IPS-18a (cell line): ENCODE data around the gene FHIT.

ENCODE experiments used
- H3K27ac ChIP-seq: one replicate; pipeline ENCODE4 v1.5.1; 2013; ENCODE audit warnings: low read length
- H3K27me3 ChIP-seq: one replicate; pipeline ENCODE4 v1.6.1; 2013; ENCODE audit warnings: mild to moderate bottlenecking, low read length; ENCODE audit not compliant: control insufficient read depth, insufficient read depth
- H3K36me3 ChIP-seq: one replicate; pipeline ENCODE4 v1.6.1; 2013; ENCODE audit warnings: low read depth, low read length; ENCODE audit not compliant: control insufficient read depth
- H3K4me1 ChIP-seq: one replicate; pipeline ENCODE4 v1.6.1; 2013; ENCODE audit warnings: low read depth, low read length; ENCODE audit not compliant: control insufficient read depth
- H3K4me3 ChIP-seq: one replicate; pipeline ENCODE4 v1.5.1; 2013; ENCODE audit warnings: low read length
- H3K9ac ChIP-seq: one replicate; pipeline ENCODE4 v1.6.1; 2013; ENCODE audit warnings: mild to moderate bottlenecking, low read length, moderate library complexity
- H3K9me3 ChIP-seq: one replicate; pipeline ENCODE4 v1.6.1; 2013; ENCODE audit warnings: low read depth, low read length; ENCODE audit not compliant: control insufficient read depth

The FHIT gene

GRCh38 chr3:60774617-60775016 is 476.6 kb downstream of the FHIT start:
- Histone ChIP-seq H3K27me3 (no peaks in the 10 kb centered on the region), H3K9ac (no peak overlapping the region), H3K36me3 (no peaks in the 10 kb centered on the region), H3K9me3 (peaks cover 16% of the 10 kb centered on the region), H3K4me1 (peaks cover 34% of the 10 kb centered on the region), H3K4me3 (no peak overlapping the region), H3K27ac (no peak overlapping the region)

- Histone ChIP-seq H3K9ac (no peak overlapping the region), H3K36me3 (no peaks in the 10 kb centered on the region), H3K4me3 (peak overlapping the region; percentile 19), H3K9me3 (peaks cover 12% of the 10 kb centered on the region), H3K27me3 (no peaks in the 10 kb centered on the region), H3K4me1 (peaks cover 34% of the 10 kb centered on the region), H3K27ac (no peak overlapping the region)
These were observed 478.7 kb downstream of the FHIT start for GRCh38 chr3:60772584-60772983.

DNA sequence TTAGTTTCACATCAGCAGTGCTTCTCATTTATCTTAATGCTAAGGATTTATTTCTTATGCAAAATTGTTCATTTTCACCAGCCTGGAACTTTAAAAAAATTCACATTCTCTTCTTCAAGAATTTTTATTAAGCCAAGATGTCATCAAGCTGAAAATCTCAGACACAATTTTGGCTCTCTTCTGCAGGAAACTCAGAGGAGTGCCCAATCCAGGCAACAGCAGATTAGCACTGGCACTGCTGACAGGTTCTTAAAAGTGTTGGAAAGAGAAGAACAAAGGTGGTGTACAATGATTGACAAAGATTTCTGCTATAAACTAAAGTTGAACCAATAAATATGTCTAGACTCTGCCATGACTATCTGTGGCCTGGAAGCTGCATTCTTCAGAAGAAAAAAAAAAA is 479.5 kb downstream of the FHIT start:
- no peaks in the 10 kb centered on the region for H3K36me3 ChIP-seq
- no peak overlapping the region for H3K27ac ChIP-seq
- no peaks in the 10 kb centered on the region for H3K27me3 ChIP-seq
- H3K9me3 ChIP-seq, result peaks cover 12% of the 10 kb centered on the region
- H3K4me3 ChIP-seq, result no peak overlapping the region
- no peak overlapping the region for H3K9ac ChIP-seq
- peaks cover 34% of the 10 kb centered on the region for H3K4me1 ChIP-seq

DNA sequence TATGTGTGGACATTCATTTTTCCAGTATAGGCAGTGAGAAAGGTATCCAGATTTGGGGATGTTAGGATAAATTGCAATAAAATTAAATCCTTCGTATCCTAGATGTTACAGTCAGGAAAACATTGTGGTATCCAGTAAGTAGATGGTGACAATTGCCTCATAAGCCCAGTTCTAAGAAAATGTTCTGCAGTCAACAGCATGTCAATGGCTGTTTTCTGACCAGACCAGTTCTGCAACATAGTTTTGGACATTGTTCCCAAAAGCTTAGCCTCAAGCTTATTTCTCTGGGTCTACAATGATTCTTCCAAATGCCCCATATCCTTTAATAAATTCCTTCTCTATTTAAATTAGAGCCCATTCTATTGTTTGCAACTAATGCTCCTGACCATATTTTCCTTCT is 480.7 kb downstream of the FHIT start:
- H3K4me3 ChIP-seq, result no peak overlapping the region
- H3K4me1 ChIP-seq, result peaks cover 34% of the 10 kb centered on the region
- H3K9ac ChIP-seq, result no peak overlapping the region
- H3K27ac ChIP-seq, result no peak overlapping the region
- H3K36me3 ChIP-seq, result no peaks in the 10 kb centered on the region
- no peaks in the 10 kb centered on the region for H3K27me3 ChIP-seq
- H3K9me3 ChIP-seq, result peaks cover under 1% of the 10 kb centered on the region

DNA sequence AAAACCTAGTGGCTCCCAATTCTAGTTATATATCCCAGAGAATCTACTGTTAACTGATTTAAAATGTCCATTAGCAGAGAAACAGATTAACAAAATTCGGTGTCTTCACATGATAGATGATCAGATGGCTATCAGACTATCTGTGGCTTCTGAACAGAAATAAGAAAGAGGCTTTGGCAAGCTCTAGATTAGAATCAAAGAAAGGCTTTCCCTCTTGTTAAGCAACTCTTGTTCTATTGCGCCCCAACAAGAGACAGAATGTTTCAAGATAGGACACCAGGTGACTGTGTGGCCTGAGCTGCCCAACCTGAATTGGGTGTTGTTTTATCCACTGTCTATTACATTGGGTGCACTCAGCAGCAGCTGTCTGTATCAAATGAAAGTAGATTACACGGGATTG is 483.7 kb downstream of the FHIT start:
- no peak overlapping the region for H3K27ac ChIP-seq
- no peak overlapping the region for H3K4me3 ChIP-seq
- H3K27me3 ChIP-seq, result no peaks in the 10 kb centered on the region
- H3K36me3 ChIP-seq, result no peaks in the 10 kb centered on the region
- H3K4me1 ChIP-seq, result peaks cover 24% of the 10 kb centered on the region
- no peak overlapping the region for H3K9ac ChIP-seq
- H3K9me3 ChIP-seq, result no peaks in the 10 kb centered on the region

DNA sequence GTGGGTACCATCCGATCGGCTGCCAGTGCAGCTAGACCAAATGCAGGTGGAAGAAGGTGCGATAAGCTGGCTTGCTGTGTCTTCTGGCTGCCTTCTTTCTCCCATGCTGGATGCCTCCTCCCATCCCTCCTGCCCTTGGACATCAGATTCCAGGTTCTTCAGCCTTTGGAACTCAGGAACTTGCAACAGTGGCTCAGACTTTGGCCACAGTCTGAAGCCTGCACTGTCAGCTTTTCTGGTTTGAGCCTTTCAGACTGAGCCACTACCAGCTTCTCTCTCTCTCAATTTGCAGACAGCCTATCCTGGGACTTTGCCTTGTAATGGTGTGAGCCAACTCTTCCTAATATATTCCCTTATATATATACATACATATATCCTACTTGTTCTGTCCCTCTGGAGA is 485.5 kb downstream of the FHIT start:
- Histone ChIP-seq H3K36me3 (no peaks in the 10 kb centered on the region), H3K9me3 (no peaks in the 10 kb centered on the region), H3K4me1 (peaks cover 7% of the 10 kb centered on the region), H3K27me3 (no peaks in the 10 kb centered on the region), H3K27ac (no peak overlapping the region), H3K4me3 (no peak overlapping the region), H3K9ac (no peak overlapping the region)

DNA sequence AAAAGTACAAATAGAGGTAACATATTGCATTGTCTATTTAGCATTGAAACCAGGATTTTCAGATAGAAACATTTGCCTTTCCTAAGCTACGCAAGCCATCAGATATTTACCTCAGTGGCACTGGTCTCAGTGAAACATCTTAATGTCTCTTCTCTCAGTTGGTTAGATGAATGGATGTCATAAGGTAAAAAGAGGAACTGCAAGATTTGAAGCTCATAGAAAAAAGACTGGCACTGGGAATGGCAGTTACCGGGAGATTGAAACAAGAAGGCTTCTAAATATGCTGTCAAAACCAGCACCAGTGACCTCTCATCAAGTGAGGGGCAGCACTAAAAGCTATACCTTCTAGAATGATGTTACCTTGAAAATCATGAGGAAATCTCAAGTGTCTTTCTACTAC is 486.4 kb downstream of the FHIT start:
- H3K9me3 ChIP-seq, result no peaks in the 10 kb centered on the region
- H3K36me3 ChIP-seq, result no peaks in the 10 kb centered on the region
- H3K4me1 ChIP-seq, result no peaks in the 10 kb centered on the region
- no peak overlapping the region for H3K27ac ChIP-seq
- H3K9ac ChIP-seq, result no peak overlapping the region
- H3K27me3 ChIP-seq, result no peaks in the 10 kb centered on the region
- no peak overlapping the region for H3K4me3 ChIP-seq

- no peak overlapping the region for H3K9ac ChIP-seq
- no peaks in the 10 kb centered on the region for H3K36me3 ChIP-seq
- H3K9me3 ChIP-seq, result no peaks in the 10 kb centered on the region
- peaks cover 5% of the 10 kb centered on the region for H3K4me1 ChIP-seq
- H3K4me3 ChIP-seq, result no peak overlapping the region
- H3K27me3 ChIP-seq, result no peaks in the 10 kb centered on the region
- no peak overlapping the region for H3K27ac ChIP-seq
These were observed 491.1 kb downstream of the FHIT start for GRCh38 chr3:60760145-60760544.

DNA sequence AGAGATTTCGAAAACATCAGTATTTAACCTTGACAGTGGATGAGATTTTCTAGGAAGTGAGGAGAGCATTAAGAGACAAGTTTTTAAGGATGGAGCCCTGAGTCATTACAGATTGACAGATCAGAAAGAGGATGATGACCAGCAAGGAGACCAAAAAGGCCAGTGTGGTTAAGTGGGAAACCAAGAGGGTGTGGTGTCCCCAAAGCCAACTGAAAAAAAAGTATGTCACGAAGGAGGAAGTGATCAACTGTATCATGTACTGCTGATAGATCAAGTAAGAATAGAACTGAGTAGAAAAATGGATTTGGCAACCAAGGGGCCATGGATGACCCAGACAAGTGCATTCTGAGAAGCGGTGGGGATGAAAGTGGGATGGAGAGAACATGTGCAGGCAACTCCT is 491.8 kb downstream of the FHIT start:
- H3K9me3 ChIP-seq, result no peaks in the 10 kb centered on the region
- H3K36me3 ChIP-seq, result no peaks in the 10 kb centered on the region
- H3K27ac ChIP-seq, result no peak overlapping the region
- H3K4me3 ChIP-seq, result no peak overlapping the region
- peaks cover 5% of the 10 kb centered on the region for H3K4me1 ChIP-seq
- H3K9ac ChIP-seq, result no peak overlapping the region
- no peaks in the 10 kb centered on the region for H3K27me3 ChIP-seq

GRCh38 chr3:60758831-60759230 is 492.4 kb downstream of the FHIT start:
- no peak overlapping the region for H3K27ac ChIP-seq
- H3K9me3 ChIP-seq, result no peaks in the 10 kb centered on the region
- H3K36me3 ChIP-seq, result no peaks in the 10 kb centered on the region
- no peak overlapping the region for H3K9ac ChIP-seq
- H3K4me1 ChIP-seq, result peaks cover 5% of the 10 kb centered on the region
- H3K27me3 ChIP-seq, result no peaks in the 10 kb centered on the region
- no peak overlapping the region for H3K4me3 ChIP-seq

DNA sequence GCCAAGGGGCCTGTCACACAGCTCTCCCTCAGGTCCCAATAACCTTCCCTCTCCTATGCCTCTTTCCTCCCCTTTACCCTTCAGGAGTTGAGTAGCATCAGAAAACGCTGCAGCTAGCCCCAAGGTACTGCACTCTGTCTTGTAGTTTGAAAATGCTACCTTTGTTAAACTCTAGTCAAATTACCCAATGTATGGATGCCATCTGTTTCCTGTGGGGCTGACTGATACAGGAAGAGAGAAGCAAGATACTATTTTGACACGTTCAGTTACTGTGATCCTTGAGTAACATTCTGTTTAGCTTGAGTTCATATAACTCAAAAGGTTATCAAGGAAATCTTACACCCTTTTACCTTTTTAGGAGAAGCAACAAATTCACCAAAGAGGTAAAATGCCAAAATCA is 493.1 kb downstream of the FHIT start:
- H3K9me3 ChIP-seq, result no peaks in the 10 kb centered on the region
- H3K27ac ChIP-seq, result no peak overlapping the region
- no peaks in the 10 kb centered on the region for H3K27me3 ChIP-seq
- H3K36me3 ChIP-seq, result no peaks in the 10 kb centered on the region
- H3K4me3 ChIP-seq, result no peak overlapping the region
- peaks cover 7% of the 10 kb centered on the region for H3K4me1 ChIP-seq
- no peak overlapping the region for H3K9ac ChIP-seq

GRCh38 chr3:60757724-60758123 is 493.5 kb downstream of the FHIT start:
- Histone ChIP-seq H3K9ac (no peak overlapping the region), H3K4me3 (no peak overlapping the region), H3K27ac (no peak overlapping the region), H3K4me1 (peaks cover 11% of the 10 kb centered on the region), H3K9me3 (no peaks in the 10 kb centered on the region), H3K36me3 (no peaks in the 10 kb centered on the region), H3K27me3 (no peaks in the 10 kb centered on the region)
